ENCODE results near the gene EFL1.

Gene EFL1

DNA sequence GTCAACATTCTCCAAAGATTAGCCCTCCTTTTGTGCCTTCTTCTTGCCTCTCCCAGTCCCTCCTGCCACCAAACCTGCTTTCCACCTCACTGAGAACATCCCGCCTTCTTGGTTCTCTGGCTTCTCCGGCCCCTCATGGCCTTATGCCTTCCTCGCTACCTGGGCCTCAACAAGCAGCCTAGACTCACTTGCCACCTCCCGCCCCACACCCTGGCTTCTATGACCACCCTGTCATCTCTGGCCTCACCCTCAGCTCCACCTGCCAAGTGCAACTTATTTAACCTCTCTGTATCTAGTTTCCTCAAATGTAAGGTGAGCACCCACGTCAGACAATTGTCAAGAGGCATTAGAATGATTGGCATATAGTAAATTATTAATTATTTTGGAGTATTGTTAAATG, 147.9 kb downstream of the EFL1 start:
- Histone ChIP-seq H3K9me3 (ENCODE audit: severe bottlenecking) (no peaks in the 10 kb centered on the region), H3K4me1 (ENCODE audit: insufficient read depth, poor library complexity, severe bottlenecking) (no peaks in the 10 kb centered on the region), H3K36me3 (ENCODE audit: low read depth) (no peaks in the 10 kb centered on the region), H3K27me3 (ENCODE audit: insufficient read depth, poor library complexity, severe bottlenecking) (no peaks in the 10 kb centered on the region), H3K4me3 (ENCODE audit: severe bottlenecking) (no peak overlapping the region), H3K27ac (ENCODE audit: poor library complexity, severe bottlenecking) (no peak overlapping the region)
- TF ChIP-seq, protein P1, sequence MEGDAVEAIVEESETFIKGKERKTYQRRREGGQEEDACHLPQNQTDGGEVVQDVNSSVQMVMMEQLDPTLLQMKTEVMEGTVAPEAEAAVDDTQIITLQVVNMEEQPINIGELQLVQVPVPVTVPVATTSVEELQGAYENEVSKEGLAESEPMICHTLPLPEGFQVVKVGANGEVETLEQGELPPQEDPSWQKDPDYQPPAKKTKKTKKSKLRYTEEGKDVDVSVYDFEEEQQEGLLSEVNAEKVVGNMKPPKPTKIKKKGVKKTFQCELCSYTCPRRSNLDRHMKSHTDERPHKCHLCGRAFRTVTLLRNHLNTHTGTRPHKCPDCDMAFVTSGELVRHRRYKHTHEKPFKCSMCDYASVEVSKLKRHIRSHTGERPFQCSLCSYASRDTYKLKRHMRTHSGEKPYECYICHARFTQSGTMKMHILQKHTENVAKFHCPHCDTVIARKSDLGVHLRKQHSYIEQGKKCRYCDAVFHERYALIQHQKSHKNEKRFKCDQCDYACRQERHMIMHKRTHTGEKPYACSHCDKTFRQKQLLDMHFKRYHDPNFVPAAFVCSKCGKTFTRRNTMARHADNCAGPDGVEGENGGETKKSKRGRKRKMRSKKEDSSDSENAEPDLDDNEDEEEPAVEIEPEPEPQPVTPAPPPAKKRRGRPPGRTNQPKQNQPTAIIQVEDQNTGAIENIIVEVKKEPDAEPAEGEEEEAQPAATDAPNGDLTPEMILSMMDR (IDR thresholded peaks at IDR 0.05; ENCODE audit: poor library complexity, severe bottlenecking), result no peak
- no peak for DNase-seq (ENCODE audit: low spot score)
- ATAC-seq (ENCODE audit: low read depth), result no peak

DNA sequence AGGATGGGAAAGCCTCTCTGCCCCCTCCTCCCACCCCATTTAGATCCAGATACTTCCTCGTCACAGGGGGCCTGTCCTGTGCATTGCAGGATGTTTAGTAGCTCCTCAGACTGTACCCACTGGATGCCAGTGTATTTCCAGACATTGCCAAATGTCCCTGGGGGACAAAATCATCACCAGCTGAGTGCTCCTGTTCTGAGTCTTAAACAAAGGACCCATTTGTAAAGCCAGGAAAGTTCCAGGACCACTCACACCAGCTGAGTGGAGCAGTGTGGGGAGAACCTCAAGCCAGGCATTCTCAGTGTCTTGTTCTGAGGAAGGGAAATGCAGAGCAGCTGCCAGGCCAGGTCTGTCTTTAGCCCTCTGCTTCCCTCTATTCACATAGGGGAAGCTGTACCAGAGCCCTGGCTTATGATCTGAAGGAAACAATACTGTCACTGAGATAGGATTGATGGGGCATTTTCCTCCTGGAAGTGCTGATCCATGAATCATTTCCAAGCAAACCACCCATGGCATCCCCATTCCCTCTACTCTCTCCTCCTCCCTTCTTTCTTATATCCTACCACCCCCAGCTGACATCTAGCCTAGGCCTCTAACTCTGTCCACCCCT, 149.3 kb downstream of the EFL1 start:
- no peaks in the 10 kb centered on the region for H3K9me3 ChIP-seq (ENCODE audit: severe bottlenecking)
- DNase-seq (ENCODE audit: low spot score), result no peak
- H3K36me3 ChIP-seq (ENCODE audit: low read depth), result no peaks in the 10 kb centered on the region
- no peak overlapping the region for H3K4me3 ChIP-seq (ENCODE audit: severe bottlenecking)
- ATAC-seq (ENCODE audit: low read depth), result no peak
- TF ChIP-seq, protein P1 (IDR thresholded peaks at IDR 0.05; ENCODE audit: poor library complexity, severe bottlenecking), result no peak
- H3K4me1 ChIP-seq (ENCODE audit: insufficient read depth, poor library complexity, severe bottlenecking), result no peaks in the 10 kb centered on the region
- H3K27ac ChIP-seq (ENCODE audit: poor library complexity, severe bottlenecking), result no peak overlapping the region
- no peaks in the 10 kb centered on the region for H3K27me3 ChIP-seq (ENCODE audit: insufficient read depth, poor library complexity, severe bottlenecking)

DNA sequence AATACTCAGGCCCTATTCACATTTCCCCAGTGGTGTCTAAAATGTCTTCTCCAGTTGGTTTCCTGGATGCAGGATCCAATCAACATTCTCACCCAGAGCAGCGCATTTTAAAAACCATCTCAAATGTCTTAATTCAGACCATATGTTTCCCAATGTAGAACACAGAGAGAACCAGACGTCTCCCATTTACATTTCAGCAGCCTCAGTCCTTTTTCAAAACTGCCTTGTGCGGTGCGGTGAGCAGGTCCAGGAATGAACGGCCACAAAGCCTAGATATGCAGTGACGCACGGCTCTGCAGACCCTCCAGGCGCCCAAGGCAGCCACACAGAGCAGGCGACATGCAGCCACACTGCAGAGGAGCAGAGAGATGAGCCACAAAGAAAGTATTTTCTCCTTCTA, 150.6 kb downstream of the EFL1 start:
- H3K27me3 ChIP-seq (ENCODE audit: insufficient read depth, poor library complexity, severe bottlenecking), result no peaks in the 10 kb centered on the region
- no peaks in the 10 kb centered on the region for H3K4me1 ChIP-seq (ENCODE audit: insufficient read depth, poor library complexity, severe bottlenecking)
- no peak for ATAC-seq (ENCODE audit: low read depth)
- no peak overlapping the region for H3K27ac ChIP-seq (ENCODE audit: poor library complexity, severe bottlenecking)
- H3K36me3 ChIP-seq (ENCODE audit: low read depth), result no peaks in the 10 kb centered on the region
- H3K4me3 ChIP-seq (ENCODE audit: severe bottlenecking), result no peak overlapping the region
- no peaks in the 10 kb centered on the region for H3K9me3 ChIP-seq (ENCODE audit: severe bottlenecking)
- TF ChIP-seq, protein P1 (IDR thresholded peaks at IDR 0.05; ENCODE audit: poor library complexity, severe bottlenecking), result no peak
- no peak for DNase-seq (ENCODE audit: low spot score)

DNA sequence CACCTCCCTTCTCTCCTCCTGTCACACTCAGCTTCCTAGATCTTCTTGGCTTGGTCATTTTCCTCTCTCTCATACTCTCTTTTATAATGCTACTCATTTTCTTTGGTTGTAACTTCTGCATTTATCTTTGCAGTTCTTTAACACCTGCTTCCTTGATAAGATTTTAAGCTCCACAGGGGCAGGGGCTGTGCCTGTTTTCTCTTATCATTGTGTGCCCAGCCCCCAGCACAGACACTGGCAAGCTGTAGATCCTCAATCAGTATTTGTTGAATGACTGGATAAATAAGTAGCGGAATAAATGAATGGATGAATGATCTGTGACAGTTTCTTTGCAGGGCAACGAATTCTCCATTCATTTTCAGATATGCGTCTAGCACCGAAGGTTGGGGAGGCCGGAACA, 152.4 kb downstream of the EFL1 start:
- peaks cover 11% of the 10 kb centered on the region for H3K4me1 ChIP-seq (ENCODE audit: insufficient read depth, poor library complexity, severe bottlenecking)
- no peaks in the 10 kb centered on the region for H3K36me3 ChIP-seq (ENCODE audit: low read depth)
- no peak overlapping the region for H3K4me3 ChIP-seq (ENCODE audit: severe bottlenecking)
- ATAC-seq (ENCODE audit: low read depth) (no peak), DNase-seq (ENCODE audit: low spot score) (no peak)
- TF ChIP-seq, protein P1 (IDR thresholded peaks at IDR 0.05; ENCODE audit: poor library complexity, severe bottlenecking), result no peak
- no peak overlapping the region for H3K27ac ChIP-seq (ENCODE audit: poor library complexity, severe bottlenecking)
- no peaks in the 10 kb centered on the region for H3K9me3 ChIP-seq (ENCODE audit: severe bottlenecking)
- H3K27me3 ChIP-seq (ENCODE audit: insufficient read depth, poor library complexity, severe bottlenecking), result no peaks in the 10 kb centered on the region

DNA sequence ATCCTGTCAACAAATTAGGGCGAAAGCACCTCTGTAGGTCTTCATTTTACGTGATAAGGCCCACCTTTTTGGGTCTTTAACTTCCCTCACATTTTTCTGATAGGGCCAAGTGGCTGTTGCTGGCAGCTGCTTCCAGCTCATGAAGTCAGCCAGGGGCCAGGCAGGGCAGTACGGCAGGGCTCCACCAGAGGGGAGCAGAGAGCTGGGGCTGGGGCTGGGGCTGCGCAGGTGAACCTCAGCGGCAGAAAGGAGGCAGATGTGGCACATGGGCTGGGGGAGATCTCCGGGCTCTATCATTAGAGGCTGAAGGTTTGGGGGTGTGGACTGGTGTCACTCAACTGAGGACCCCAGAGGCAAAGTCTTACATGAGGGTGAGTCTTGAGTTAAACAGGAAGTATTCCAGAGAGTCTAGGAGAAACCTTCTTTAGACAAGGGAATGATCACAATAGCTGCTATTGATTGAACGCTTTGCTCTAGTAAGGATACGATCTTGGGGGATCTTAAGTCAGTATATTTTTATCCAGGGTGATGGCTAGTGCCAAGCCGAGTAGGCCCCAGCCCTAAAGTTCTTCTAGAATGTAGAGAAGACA, 153.9 kb downstream of the EFL1 start:
- no peak for DNase-seq (ENCODE audit: low spot score)
- H3K4me1 ChIP-seq (ENCODE audit: insufficient read depth, poor library complexity, severe bottlenecking), result peaks cover 11% of the 10 kb centered on the region
- no peak overlapping the region for H3K27ac ChIP-seq (ENCODE audit: poor library complexity, severe bottlenecking)
- H3K36me3 ChIP-seq (ENCODE audit: low read depth), result no peaks in the 10 kb centered on the region
- H3K27me3 ChIP-seq (ENCODE audit: insufficient read depth, poor library complexity, severe bottlenecking), result no peaks in the 10 kb centered on the region
- no peak overlapping the region for H3K4me3 ChIP-seq (ENCODE audit: severe bottlenecking)
- no peaks in the 10 kb centered on the region for H3K9me3 ChIP-seq (ENCODE audit: severe bottlenecking)
- peak; percentile 85 for ATAC-seq (ENCODE audit: low read depth)
- TF ChIP-seq, protein P1 (IDR thresholded peaks at IDR 0.05; ENCODE audit: poor library complexity, severe bottlenecking), result peak; percentile 99
